ENCODE measurements around the gene TEX53. TPM values are rescaled to one million over a fixed set of nuclear protein-coding genes. Genes with fewer than 3 reads are reported as not detected.

Gene TEX53
- total and polyA plus RNA-seq, 12 donors: not detected

- Histone ChIP-seq H3K9me3 (no peaks in the 10 kb centered on the region), H3K27me3 (no peaks in the 10 kb centered on the region), H3K4me3 (no peak overlapping the region), H3K27ac (no peak overlapping the region), H3K4me1 (no peaks in the 10 kb centered on the region), H3K36me3 (peaks cover 0 to 84% (median 22%) of the 10 kb centered on the region in 9 donors)
- DNase-seq: no peak
- no peak for ATAC-seq
- no peak for TF ChIP-seq CTCF (IDR thresholded peaks at IDR 0.05)
- intact Hi-C loops (cut with DNase I): no loop called here
- WGBS, 2 donors: 0% methylated on average over 2 of the region's 2 CpGs
Measured at GRCh38 chr9:114631166-114631565, 26.4 kb downstream of the TEX53 start.

- Histone ChIP-seq H3K9me3 (no peaks in the 10 kb centered on the region), H3K4me3 (no peak overlapping the region), H3K36me3 (peaks cover 0 to 79% (median 20%) of the 10 kb centered on the region in 9 donors), H3K27me3 (no peaks in the 10 kb centered on the region), H3K4me1 (no peaks in the 10 kb centered on the region), H3K27ac (no peak overlapping the region)
- DNase-seq (no peak), ATAC-seq (no peak)
- intact Hi-C loops (cut with DNase I): no loop called here
- no peak for TF ChIP-seq CTCF (IDR thresholded peaks at IDR 0.05)
- 90 to 96% methylated on average over 7 of the region's 7 CpGs for WGBS, 2 donors
Measured at GRCh38 chr9:114629563-114630090, 28.0 kb downstream of the TEX53 start.

- DNase-seq (no peak), ATAC-seq (no peak)
- H3K9me3 ChIP-seq: no peaks in the 10 kb centered on the region
- no peaks in the 10 kb centered on the region for H3K27me3 ChIP-seq
- WGBS, 2 donors: 94 to 97% methylated on average over 1 of the region's 1 CpG
- H3K36me3 ChIP-seq: peaks cover 0 to 61% (median 16%) of the 10 kb centered on the region in 9 donors
- H3K4me3 ChIP-seq: no peak overlapping the region
- peaks cover 0 to 3% (median 0%) of the 10 kb centered on the region in 9 donors for H3K4me1 ChIP-seq
- no peak overlapping the region for H3K27ac ChIP-seq
- TF ChIP-seq CTCF (IDR thresholded peaks at IDR 0.05): no peak
- intact Hi-C loops (cut with DNase I): no loop called here
Measured at GRCh38 chr9:114627553-114627952, 30.1 kb downstream of the TEX53 start.

- H3K9me3 ChIP-seq: no peaks in the 10 kb centered on the region
- intact Hi-C loops (cut with DNase I): no loop called here
- H3K36me3 ChIP-seq: peaks cover 0 to 53% (median 16%) of the 10 kb centered on the region in 9 donors
- TF ChIP-seq CTCF (IDR thresholded peaks at IDR 0.05): no peak
- no peak overlapping the region for H3K4me3 ChIP-seq
- DNase-seq (no peak), ATAC-seq (no peak)
- 87 to 91% methylated on average over 4 of the region's 4 CpGs for WGBS, 2 donors
- H3K27me3 ChIP-seq: no peaks in the 10 kb centered on the region
- H3K4me1 ChIP-seq: peaks cover 0 to 12% (median 0%) of the 10 kb centered on the region in 9 donors
- H3K27ac ChIP-seq: no peak overlapping the region
Measured at GRCh38 chr9:114626415-114627020, 31.1 kb downstream of the TEX53 start.
